GM18511 (cell line): Measurements from ENCODE around the gene CALML5.

ENCODE experiments used
- ATAC-seq: cut with Tn5 transposase; IDR thresholded peaks from one replicate; pipeline ENCODE4 v1.9.1; 2021; ENCODE audit warnings: mild to moderate bottlenecking, moderate library complexity; ENCODE audit not compliant: unreplicated experiment

The CALML5 gene

GRCh38 chr10:5467634-5468255 is 31.6 kb downstream of the CALML5 start:
- ATAC-seq: no peak

DNA sequence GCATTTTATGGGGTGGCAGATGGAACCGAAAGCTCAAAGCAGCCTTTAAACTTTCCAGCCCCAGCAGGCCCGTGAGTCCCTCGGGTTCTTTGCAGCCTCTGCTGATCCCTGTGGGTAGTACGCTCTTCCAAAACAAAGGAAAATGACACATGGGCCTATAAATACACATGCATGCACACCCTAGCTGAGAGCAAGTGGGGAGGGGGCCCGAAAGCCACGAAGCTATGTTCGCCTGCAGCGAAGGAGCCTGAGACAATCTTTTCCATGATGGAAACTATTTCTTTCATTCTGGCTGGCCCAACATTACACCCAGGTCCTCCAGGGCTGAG is 32.2 kb downstream of the CALML5 start:
- ATAC-seq: no peak

GRCh38 chr10:5466451-5467206 is 32.7 kb downstream of the CALML5 start:
- no peak for ATAC-seq

- ATAC-seq: no peak
These were observed 33.4 kb downstream of the CALML5 start for GRCh38 chr10:5465976-5466450.

DNA sequence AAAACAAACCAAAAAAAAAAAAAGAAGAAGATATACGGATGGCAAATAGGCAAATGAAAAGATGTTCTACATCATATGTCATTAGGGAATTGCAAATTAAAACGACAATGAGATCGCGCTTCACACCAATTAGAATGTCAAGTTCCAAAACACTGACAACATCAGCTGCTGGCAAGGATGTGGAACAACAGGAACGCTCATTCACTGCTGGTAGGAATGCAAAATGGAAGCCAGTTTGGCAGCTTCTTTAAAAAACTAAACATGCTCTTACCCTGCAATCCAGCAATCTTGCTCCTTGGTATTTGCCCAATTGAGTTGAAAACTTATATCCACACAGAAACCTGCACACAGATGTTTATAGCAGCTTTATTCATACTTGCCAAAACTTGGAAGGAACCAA is 34.8 kb downstream of the CALML5 start:
- no peak for ATAC-seq

DNA sequence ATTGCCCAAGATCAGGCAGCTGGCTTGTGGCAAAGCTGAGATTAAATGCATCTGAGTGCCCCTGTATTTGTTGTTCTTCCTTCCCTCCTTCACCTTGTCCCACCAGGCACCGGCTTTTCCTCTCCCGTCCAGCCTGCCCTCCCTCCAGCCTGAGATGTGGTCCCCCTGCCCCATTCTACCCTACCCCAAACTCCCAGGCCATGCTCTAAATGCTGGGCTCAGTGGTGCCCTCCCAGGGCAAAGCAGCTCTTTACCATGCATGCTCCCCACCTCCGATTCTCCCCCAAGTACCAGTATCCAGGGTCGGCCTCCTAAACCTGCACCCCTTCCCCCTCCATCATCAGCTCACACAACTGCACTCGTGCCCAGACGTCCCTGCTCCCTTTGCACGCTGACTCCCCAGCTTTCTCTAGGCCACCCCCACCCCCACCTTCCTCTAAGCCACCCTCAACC is 36.5 kb downstream of the CALML5 start:
- ATAC-seq: no peak

DNA sequence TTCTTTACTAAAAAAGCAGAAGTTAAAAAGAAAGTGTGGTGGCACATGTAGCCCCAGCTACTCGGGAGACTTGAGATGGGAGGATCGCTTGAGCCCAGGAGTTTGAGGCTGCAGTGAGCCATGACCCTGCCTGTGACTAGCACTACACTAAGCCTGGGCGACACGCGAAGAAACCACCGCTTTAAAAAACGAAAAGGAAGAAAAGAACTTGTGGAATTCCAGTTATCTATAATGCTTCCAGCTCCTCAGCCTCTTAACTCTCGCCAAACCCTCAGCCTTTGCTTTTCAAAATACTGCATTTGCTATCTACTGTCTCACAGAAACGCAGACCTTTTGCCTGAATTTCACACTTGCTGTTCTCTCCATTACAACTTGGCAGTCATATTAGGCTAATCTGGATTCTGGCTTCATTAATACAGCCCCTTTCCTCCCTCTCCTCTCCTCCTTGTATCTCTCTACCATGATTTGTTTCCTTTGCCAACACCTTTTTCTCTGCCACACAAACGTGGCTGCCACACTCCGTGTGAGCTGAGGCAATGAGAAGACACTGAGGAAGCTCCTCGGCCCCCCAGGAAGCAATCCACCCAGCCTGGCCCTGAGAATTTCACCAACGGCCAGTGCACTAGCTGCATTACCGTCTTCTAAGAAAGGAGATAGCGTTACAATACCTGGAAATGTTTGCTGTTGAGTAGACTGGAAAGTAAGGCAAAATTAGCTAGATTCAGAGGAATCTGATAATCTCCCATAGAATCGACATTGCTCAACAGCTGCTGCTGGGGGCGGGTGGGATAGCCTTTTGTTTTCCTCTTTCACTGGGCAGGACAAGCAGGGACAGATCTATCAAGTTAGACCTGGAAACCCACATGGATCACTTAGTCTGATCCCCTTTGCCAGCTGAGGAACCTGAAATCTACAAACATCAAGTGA is 37.2 kb downstream of the CALML5 start:
- ATAC-seq: no peak

DNA sequence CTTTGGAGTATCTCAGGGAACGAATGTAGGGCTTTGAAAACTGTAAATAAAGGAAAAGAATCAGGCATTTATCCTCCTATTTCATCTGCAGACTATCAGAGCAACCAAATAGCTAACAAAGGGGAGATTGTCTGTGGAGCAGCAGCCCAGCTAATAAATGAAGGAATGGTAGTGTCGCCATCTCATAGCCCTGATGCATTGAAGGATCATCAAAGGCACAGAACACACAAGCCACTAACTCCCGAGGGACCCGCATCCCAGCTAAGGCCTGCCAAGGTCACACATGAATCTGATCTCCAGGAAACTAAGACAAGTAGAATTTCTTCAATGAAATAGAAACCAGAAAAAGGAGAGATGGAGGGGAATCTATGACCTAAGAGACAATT is 38.2 kb downstream of the CALML5 start:
- ATAC-seq: no peak

GRCh38 chr10:5460468-5461202 is 38.7 kb downstream of the CALML5 start:
- ATAC-seq: no peak

DNA sequence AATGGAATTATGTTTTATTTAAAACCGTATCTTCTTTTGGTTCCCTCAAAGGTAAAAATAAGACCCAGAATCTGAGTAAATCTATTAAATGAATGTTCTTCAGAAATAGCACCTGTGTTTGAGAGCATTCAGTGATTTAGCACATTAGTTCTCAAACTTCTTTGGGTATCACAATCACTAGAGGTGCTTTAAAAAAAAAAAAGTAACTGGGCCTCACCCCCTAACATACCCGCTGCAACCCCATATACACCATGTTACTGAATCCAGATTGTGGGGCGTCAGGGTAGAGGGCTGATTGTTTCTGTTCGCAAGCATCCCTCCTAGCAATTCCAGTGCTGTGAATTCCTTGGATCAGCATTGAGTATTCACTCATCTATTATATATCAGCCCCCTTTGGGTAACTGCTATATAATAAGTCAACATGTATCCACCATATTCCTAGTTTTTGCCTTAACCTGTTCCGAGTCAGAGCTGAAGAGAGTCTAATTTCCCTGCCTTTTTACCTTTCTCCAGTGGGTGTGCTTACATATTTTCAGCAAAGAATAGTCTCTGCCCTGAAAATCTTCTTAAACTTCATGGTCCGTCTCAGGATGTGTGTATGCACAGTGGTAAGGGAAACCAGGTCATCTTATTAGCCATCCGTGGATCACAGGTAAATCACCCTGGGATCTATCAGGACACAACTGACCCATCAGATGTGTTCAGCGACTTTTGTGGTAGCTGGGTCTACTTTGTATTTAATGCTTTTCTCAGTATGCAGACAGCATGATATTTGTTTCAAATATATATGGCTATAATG is 40.2 kb downstream of the CALML5 start:
- ATAC-seq: no peak

GRCh38 chr10:5458425-5458824 is 40.9 kb downstream of the CALML5 start:
- no peak for ATAC-seq

DNA sequence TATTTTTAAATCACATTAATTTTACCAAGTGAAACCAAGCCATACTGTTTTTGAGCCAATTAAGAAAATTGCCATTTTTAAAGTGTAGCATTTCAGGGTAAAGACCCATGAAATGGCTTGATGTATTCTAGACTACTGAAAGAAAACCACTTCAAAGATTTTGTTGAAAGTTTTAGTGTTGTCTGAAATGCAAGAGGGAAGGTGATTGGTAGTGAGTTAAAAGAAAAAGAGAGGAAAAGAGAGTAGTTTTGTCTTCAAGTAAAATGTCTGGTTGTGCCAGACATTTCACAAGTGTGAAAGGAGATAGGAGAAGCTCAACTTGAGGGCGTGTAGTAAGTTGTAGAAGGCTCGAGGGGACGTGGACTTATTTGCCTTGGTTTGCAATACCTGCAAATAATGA is 41.6 kb downstream of the CALML5 start:
- ATAC-seq: no peak

DNA sequence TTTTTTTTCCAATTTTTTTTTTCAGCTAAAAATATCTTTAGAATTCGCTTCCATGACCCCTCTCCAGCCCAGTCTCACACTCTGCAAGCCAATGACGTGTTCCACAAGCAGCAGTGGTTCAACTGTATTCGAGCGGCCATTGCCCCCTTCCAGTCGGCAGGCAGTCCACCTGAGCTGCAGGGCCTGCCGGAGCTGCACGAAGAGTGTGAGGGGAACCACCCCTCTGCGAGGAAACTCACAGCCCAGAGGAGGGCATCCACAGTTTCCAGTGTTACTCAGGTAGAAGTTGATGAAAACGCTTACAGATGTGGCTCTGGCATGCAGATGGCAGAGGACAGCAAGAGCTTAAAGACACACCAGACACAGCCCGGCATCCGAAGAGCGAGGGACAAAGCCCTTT is 42.8 kb downstream of the CALML5 start:
- ATAC-seq: no peak

DNA sequence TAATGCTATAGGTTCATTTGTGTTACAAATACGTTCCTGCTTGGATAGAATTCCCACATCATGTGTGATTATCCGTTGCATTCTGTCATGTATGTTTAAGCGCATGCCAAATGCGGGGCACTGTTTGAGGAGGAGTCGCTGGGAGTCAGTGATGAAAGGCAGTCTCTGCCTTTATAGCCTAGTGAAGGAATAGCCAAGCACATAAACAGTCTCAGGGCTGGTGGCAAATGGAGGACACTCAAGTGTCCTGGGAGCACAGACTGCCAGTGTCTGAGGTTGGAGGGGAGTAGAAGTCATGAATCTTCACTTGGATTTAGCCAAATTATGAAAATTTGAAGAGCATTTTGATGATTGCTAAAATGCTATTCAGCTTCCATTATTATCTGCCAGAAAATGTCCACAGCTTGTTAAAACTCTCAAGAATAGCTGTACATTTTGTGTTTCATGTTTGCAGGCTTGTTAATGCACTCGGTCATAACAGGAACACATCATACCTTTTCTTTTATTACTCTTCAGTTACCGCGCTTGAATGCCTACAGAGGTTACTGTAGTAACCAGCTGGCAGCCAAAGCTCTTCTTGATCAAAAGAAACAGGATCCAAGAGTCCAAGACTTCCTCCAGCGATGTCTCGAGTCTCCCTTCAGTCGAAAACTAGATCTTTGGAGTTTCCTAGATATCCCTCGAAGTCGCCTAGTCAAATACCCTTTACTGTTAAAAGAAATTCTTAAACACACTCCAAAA is 45.5 kb downstream of the CALML5 start:
- ATAC-seq: no peak

DNA sequence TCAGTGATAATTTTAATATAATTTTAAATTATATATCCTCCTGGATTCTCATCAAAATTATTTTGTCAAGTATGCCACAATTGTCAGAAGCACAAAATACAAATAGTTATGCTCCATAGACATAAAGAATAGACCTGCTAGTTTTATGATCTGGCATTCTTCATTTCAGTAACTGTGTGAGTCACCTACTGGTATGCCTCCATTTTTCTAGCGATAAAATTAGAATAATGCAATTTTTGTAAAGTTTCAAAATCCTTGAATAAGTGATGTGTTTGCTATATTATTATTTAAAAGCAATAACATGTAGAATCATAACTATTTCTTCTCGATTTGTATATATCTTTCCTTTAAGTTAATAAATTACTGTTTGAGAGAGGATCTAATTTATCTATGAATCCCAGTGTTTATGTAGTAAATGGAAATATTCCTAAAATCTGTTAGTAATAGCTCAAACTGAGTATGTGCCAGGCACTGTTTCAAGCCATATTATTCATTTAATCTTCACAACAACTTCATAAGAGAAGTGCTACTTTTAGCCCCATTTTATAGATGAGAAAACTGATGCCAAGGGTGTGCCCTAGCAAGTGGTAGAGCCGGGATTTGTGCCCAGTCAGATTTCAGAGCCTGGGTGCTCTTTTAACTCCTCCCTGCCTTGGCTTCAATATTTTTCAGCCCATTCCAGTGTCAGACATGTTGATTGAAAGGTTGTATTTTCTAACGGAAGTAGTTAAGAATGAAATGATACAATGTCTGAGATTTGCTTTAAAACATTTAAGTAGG is 48.6 kb downstream of the CALML5 start:
- no peak for ATAC-seq

- ATAC-seq: no peak
These were observed 49.5 kb downstream of the CALML5 start for GRCh38 chr10:5449823-5450222.

DNA sequence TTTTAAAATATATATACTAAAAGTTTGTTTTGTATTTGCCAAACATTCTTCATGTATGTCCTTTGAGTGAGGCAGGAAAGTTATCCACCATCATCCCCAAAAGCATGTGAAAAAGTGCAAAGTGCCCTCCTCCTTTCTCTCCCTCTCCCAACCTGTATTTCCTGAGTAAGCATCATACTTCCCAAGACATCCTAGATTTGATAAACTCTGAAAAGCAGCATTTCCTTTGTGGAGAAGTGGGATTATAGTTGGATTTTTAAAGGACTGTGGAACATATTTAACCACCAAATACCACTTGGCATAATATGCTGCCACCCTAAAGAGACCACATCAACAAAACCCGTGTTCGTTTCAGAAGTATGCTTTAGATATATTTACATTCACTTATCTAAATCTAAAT is 50.1 kb downstream of the CALML5 start:
- ATAC-seq: no peak
